GM21528 (cell line): Measurements from ENCODE around the gene ARHGEF40.

ENCODE experiments used
- ATAC-seq: cut with Tn5 transposase; IDR thresholded peaks from one replicate; pipeline ENCODE4 v1.9.1; 2021; ENCODE audit warnings: mild to moderate bottlenecking, moderate library complexity; ENCODE audit not compliant: unreplicated experiment, low FRiP score

Gene ARHGEF40

DNA sequence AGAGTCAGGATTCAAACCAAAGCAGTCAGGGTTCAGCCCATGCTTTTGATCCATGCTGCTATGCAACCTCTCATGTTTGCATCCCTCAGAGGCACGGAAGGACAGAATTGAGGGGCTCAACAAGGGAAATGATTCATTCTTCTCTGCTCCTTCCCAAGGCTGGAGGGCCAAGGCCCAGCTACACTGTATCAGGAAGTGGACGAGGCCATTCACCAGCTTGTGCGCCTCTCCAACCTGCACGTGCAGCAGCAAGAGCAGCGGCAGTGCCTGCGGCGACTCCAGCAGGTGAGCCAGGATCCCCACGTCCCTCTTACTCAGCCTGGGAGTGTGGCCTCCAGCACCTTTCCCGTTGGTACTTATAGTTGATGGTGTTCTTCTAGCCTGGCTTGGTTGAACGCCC, 8.6 kb downstream of the ARHGEF40 start:
- ATAC-seq, result no peak

DNA sequence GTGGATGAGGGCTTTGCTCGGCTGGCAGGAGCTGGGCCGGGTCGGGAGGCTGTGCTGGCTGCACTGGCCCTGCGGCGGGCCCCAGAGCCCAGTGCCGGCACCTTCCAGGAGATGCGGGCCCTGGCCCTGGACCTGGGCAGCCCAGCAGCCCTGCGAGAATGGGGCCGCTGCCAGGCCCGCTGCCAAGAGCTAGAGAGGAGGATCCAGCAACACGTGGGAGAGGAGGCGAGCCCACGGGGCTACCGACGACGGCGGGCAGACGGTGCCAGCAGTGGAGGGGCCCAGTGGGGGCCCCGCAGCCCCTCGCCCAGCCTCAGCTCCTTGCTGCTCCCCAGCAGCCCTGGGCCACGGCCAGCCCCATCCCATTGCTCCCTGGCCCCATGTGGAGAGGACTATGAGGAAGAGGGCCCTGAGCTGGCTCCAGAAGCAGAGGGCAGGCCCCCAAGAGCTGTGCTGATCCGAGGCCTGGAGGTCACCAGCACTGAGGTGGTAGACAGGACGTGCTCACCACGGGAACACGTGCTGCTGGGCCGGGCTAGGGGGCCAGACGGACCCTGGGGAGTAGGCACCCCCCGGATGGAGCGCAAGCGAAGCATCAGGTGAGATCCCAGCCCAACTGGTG, 11.5 kb downstream of the ARHGEF40 start:
- ATAC-seq, result no peak

DNA sequence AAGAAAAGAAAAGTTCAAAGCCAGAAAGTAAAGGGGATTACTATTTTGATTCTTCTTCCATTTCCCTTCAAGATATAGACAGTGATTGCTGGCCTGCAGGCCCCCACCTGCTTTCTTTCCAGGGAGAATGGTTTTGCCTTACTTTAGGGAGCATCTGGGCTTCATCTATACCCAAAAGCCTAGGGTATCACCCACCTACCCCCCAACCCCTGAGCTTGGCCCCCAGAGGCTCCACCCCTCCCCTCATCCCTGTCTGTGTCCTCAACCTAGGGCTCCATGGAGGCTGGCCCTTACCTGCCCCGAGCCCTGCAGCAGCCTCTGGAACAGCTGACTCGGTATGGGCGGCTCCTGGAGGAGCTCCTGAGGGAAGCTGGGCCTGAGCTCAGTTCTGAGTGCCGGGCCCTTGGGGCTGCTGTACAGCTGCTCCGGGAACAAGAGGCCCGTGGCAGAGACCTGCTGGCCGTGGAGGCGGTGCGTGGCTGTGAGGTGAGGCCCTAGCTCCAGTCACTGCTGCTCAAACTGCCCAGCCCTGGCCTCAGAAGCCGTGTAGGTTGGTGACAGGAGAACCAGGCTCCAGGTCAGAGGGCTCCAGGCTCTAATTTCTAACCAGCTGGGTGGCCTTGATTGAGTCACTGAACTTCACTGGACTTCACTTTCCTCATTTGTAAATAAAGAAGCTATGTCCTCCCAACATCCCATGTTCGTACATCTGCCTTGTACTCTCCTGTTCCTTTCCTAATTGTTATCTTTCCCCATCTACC, 13.6 kb downstream of the ARHGEF40 start:
- ATAC-seq, result no peak

GRCh38 chr14:21084396-21084795, 14.3 kb downstream of the ARHGEF40 start:
- no peak for ATAC-seq

- no peak for ATAC-seq
Observed at GRCh38 chr14:21084998-21085853, 15.1 kb downstream of the ARHGEF40 start.

- ATAC-seq, result no peak
Observed at GRCh38 chr14:21086908-21087293, 16.8 kb downstream of the ARHGEF40 start.

DNA sequence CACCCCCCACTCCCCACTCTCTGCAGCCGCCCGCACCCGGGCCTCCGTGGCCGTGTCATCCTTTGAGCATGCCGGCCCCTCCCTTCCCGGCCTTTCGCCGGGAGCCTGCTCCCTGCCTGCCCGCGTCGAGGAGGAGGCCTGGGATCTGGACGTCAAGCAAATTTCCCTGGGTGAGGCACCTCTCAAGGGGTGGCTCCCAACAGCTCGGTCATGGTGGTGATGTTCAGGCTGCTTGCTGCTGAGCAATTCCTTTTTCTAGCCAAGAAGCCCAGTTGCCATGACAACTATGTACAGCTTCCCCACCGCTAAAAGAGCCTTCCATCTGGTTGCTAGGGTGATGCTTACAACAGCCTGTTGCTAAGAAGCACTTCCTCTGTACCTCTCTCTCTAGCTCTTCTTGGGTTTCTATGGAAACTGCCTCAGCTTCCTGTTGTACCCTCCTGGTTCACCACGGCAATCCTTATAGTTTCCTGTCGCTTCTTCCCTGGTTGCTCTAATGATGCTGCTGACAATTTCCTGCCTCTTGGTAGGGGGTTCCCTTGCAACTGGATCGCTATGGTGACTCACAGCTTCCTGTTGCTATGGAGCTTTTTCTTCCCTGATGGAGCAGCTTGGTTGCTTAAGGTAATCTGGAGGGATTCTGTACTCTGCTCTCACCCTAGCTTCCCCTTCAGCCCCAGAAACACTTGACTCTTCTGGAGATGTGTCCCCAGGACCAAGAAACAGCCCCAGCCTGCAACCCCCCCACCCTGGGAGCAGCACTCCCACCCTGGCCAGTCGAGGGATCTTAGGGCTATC, 17.4 kb downstream of the ARHGEF40 start:
- no peak for ATAC-seq

GRCh38 chr14:21088687-21089086, 18.6 kb downstream of the ARHGEF40 start:
- no peak for ATAC-seq

DNA sequence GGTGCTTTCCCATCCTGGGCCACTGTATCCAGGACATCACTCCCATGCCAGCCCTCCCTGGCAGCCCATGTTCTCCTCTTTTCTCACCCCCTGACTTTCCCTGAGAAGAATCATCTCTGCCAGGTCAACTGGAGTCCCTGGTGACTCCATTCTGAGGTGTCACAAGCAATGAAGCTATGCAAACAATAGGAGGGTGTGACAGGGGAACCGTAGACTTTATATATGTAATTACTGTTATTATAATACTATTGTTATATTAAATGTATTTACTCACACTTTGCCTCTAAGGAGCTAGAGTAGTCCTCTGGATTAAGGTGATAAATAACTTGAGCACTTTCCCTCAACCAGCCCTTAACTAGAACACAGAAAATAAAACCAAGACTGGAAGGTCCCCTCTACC, 19.2 kb downstream of the ARHGEF40 start:
- ATAC-seq, result no peak

- ATAC-seq, result no peak
Observed at GRCh38 chr14:21089877-21090193, 19.7 kb downstream of the ARHGEF40 start.

- ATAC-seq, result no peak
Observed at GRCh38 chr14:21090194-21090939, 20.3 kb downstream of the ARHGEF40 start.

DNA sequence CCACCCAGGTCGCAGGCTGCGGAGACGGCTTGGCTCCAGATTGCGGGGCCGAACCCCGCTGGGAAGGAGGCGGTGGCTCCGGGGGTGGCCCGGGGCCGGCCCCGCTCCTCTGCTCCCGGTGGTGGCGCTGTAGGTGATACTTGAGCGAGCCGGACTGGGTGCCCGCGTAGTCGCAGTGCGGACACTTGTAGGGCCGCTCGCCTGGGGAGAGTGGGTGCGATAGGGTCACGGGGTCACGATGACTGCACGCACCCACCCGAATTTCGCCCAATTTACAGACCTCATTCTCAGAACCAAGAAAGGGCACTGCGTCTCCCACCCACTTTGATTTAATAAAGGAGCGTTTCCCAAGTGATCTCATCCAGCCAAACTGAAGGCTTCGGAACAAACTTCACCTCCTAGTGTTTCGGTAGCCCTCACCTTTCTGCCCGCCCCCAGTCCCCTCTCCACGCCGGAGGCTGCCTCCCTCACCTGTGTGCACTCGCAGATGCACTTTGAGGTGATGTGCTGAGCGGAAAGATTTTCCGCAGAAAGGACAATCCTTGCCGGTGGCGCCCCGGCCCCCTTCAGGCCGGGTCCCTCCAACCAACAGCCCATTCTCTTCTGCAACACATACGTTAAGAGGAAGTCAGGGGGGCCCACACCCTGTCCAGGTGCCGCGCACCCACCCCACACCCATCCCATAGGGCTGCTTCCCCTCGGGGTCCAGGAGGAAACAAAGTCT, 21.0 kb downstream of the ARHGEF40 start:
- ATAC-seq, result no peak

- no peak for ATAC-seq
Observed at GRCh38 chr14:21091821-21092272, 21.7 kb downstream of the ARHGEF40 start.

- peak; percentile 84 for ATAC-seq
Observed at GRCh38 chr14:21092273-21093011, 22.3 kb downstream of the ARHGEF40 start.

DNA sequence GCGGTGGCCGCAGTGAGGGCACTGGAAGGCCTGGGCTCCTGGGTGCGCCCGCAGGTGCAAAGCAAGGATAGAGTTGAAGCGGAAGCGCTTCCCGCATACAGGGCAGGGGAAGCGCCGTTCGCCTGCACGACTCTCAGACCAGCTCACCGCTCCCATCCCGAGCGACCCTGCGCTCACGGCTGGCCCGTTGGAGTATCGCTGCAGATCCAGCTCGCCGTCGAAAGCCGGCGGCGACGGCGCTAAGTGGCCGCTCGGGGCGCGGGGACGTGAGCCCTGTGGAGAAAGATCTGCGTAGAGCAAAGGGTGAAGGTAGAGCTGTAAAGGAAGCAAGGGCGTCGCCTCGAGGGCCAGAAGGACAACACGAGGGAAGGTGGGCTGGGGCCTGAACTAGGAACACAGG, 22.9 kb downstream of the ARHGEF40 start:
- ATAC-seq, result no peak

DNA sequence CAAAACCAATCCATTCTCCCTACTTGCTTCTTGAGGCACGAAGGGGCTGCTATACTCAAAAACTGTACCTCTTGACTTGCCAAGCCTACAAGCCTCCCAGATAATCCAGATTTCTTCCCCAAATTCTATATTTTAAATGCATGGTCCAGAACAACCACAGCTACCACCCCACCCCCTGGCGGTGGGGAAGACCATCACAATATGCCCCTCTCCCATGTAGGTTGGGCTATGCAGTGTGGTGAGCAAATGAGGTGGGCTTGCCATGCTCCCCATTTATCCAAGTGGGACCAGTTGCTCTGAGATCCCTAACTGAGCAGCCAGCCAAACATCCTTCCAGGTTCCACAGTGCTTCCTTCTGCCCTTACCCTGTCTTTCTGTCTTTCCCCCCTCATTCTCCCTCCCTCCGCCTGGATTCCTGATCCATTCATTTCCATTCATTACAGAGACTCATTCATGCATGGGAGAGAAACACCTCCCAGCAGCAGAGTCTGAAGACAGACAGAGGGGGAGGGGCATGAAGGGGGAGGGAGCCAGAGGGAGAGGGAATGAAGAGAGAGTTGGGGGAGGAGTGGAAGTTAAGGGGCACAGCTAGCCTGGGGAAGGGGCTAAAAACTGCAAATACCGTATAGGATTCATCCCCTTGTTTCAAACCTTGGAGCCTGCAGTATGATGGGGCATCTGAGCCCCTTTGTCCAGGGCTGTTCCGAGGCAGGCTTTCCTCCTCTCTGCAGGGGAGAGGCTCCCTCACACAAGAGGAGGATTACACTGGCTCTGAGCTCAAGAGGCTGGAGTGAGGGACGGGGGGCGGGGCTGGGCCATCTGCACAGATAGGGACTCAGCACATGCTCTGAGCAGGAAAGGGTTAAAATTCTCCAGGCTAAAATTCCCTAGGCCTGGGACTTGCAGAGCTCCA, 23.9 kb downstream of the ARHGEF40 start:
- no peak for ATAC-seq

DNA sequence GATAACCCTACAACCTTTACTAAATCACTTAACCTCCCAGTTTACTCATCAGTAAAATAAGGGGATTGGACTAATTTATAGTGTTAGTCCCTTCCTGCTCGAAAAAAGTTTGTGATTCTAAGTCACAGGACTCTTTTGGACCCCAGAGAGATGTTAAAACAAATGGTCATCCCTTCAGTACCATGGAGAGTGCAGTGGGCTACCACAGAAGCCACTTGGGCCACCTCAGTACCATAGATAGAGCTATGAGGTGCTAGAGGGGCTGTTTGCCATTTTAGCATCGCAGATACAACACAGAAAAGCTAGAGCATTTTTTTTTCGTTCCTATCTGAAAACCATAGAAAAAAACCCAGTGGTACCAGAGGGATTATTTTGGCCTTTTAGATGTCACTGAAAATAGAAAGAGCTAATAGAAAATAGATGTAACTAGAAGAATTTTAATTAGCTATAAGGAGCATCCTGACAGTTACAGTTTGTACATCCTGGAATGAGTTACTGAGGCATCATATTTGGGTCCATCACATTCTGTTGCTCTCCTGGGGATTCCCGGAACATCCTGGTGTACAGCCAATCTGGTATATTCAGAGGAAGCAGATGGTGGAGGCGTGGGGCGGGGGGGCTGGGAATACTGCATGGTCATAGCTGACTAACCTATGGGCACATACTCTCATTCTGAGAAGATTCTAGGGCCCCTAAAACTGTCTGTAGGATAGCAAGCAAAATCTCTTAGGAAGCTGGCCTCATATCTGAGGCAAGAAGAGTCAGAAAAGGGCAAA, 25.5 kb downstream of the ARHGEF40 start:
- ATAC-seq, result no peak
